A549 (cell line): ENCODE results near the gene MEGF6. TPM values are rescaled to one million over a fixed set of nuclear protein-coding genes. Genes with fewer than 3 reads are reported as not detected.

Source experiments
- ATAC-seq, 2 experiments: fragments of 200-7000 bp in 1 of 2; fragments of >200 bp in 1 of 2; cut with Nextera tagmentation in 1 of 2; cut with Tn5 transposase in 1 of 2; 3 replicates each; pipeline versions ENCODE4 v1.8.0 to v1.9.1; 2018 to 2020; ENCODE audit warnings: mild to moderate bottlenecking in 1 of 2, moderate library complexity in 1 of 2
- CTCF ChIA-PET: fragments of 300-600 bp; sonication (Branson Sonifier 250); formaldehyde crosslinking; extraction: SDS; loops from one replicate; lab custom pipeline; 2021; ENCODE audit warnings: antibody characterized with exemption, inconsistent platforms; lab: Yijun Ruan, JAX
- POLR2A ChIA-PET: fragments of 350-600 bp; formaldehyde crosslinking; extraction: SDS; loops from one replicate; lab custom pipeline; 2021; ENCODE audit warnings: antibody characterized with exemption, inconsistent platforms; lab: Yijun Ruan, JAX
- DNase-seq, 2 experiments: peaks; one replicate each; pipeline versions ENCODE4 v3.0.0 to v3.0.0-alpha.2; 2011 to 2016; ENCODE audit warnings: low read depth in 1 of 2, low spot score in 1 of 2
- FAIRE-seq: peaks from 2 replicates; lab custom pipeline; 2011; peaks lifted over from hg19 to GRCh38; lab: Jason Lieb, UNC
- H3K27ac ChIP-seq, 2 experiments: fragments of >200 bp; sonication (Bioruptor Twin); formaldehyde crosslinking; 3 replicates each; pipeline ENCODE4 v1.5.1; 2016 to 2017
- H3K4me1 ChIP-seq: fragments of >200 bp; sonication (Bioruptor Twin); formaldehyde crosslinking; 3 replicates; pipeline ENCODE4 v1.6.1; 2016
- H3K4me2 ChIP-seq: fragments of >200 bp; sonication (Bioruptor Twin); formaldehyde crosslinking; 3 replicates; pipeline ENCODE4 v1.6.1; 2016
- H3K4me3 ChIP-seq: fragments of >200 bp; sonication (Bioruptor Twin); formaldehyde crosslinking; 3 replicates; pipeline ENCODE4 v1.5.1; 2016
- H3K9me3 ChIP-seq: fragments of >200 bp; sonication (Bioruptor Twin); formaldehyde crosslinking; 3 replicates; pipeline ENCODE4 v1.6.1; 2016
- BCL3 ChIP-seq: fragments of >200 bp; sonication (Bioruptor Twin); formaldehyde crosslinking; IDR thresholded peaks from 3 replicates; pipeline ENCODE4 v1.6.1; 2016
- BHLHE40 ChIP-seq: IDR thresholded peaks from 2 replicates; pipeline ENCODE4 v1.6.1; 2012; ENCODE audit warnings: low read depth, low read length, inconsistent platforms
- CEBPB ChIP-seq, 2 experiments: fragments of >200 bp in 1 of 2; sonication (Bioruptor Twin) in 1 of 2; formaldehyde crosslinking in 1 of 2; IDR thresholded peaks; 2 replicates each; pipeline ENCODE4 v1.6.1; 2012 to 2016
- CHD2 ChIP-seq: fragments of 150-350 bp; IDR thresholded peaks from 2 replicates; pipeline ENCODE4 v1.6.1; 2014; ENCODE audit warnings: low read length; ENCODE audit not compliant: partially characterized antibody
- CHD4 ChIP-seq: fragments of 200-600 bp; sonication (generic); IDR thresholded peaks from 2 replicates; pipeline ENCODE4 v1.6.1; 2016; ENCODE audit warnings: antibody characterized with exemption, mild to moderate bottlenecking, borderline replicate concordance
- CTCF ChIP-seq: fragments of >200 bp; sonication (Bioruptor Twin); formaldehyde crosslinking; IDR thresholded peaks from 3 replicates; pipeline ENCODE4 v1.5.1; 2016
- E2F6 ChIP-seq: IDR thresholded peaks from 2 replicates; pipeline ENCODE4 v1.6.1; 2012; ENCODE audit warnings: low read depth, borderline replicate concordance
- EHMT2 ChIP-seq: fragments of 200-600 bp; sonication (generic); IDR thresholded peaks from 2 replicates; pipeline ENCODE4 v1.6.1; 2016; ENCODE audit warnings: antibody characterized with exemption, low read depth, mild to moderate bottlenecking, moderate library complexity
- ESRRA ChIP-seq: fragments of 150-350 bp; IDR thresholded peaks from 2 replicates; pipeline ENCODE4 v1.6.1; 2014; ENCODE audit warnings: mild to moderate bottlenecking, low read length, borderline replicate concordance
- FOSB ChIP-seq: fragments of 250-450 bp; sonication (Bioruptor Pico); IDR thresholded peaks from 2 replicates; pipeline ENCODE4 v1.5.0; 2020; ENCODE audit warnings: mild to moderate bottlenecking, moderate library complexity
- GATA3 ChIP-seq: IDR thresholded peaks from 2 replicates; pipeline ENCODE4 v1.6.1; 2012; ENCODE audit warnings: borderline replicate concordance
- HES2 ChIP-seq: fragments of >200 bp; sonication (Bioruptor Twin); formaldehyde crosslinking; IDR thresholded peaks from 2 replicates; pipeline ENCODE4 v1.6.1; 2016
- HEYL ChIP-seq: fragments of 250-450 bp; sonication (Bioruptor Pico); IDR thresholded peaks from 2 replicates; pipeline ENCODE4 v1.8.0; 2021; ENCODE audit warnings: mild to moderate bottlenecking, moderate library complexity
- HMGXB4 ChIP-seq: fragments of 250-450 bp; sonication (Bioruptor Pico); IDR thresholded peaks from 2 replicates; pipeline ENCODE4 v1.5.0; 2021; ENCODE audit warnings: mild to moderate bottlenecking, moderate library complexity, borderline replicate concordance
- HOXB13 ChIP-seq: fragments of 250-450 bp; sonication (Bioruptor Pico); IDR thresholded peaks from 2 replicates; pipeline ENCODE4 v1.5.0; 2020; ENCODE audit warnings: low read depth, mild to moderate bottlenecking, moderate library complexity
- JUN ChIP-seq, 2 experiments: fragments of >200 bp; sonication (Bioruptor Twin); formaldehyde crosslinking; IDR thresholded peaks; 2 replicates in 1 of 2; 3 replicates in 1 of 2; pipeline ENCODE4 v1.6.1; 2016 to 2017
- KDM1A ChIP-seq: fragments of 200-600 bp; sonication (generic); IDR thresholded peaks from 2 replicates; pipeline ENCODE4 v1.6.1; 2016; ENCODE audit warnings: low read depth, mild to moderate bottlenecking
- MAFK ChIP-seq: fragments of 450-650 bp; IDR thresholded peaks from 2 replicates; pipeline ENCODE4 v1.6.1; 2014; ENCODE audit not compliant: partially characterized antibody
- MAX ChIP-seq: IDR thresholded peaks from 2 replicates; pipeline ENCODE4 v1.6.1; 2012
- NPAS2 ChIP-seq: fragments of 250-450 bp; sonication (Bioruptor Pico); IDR thresholded peaks from 2 replicates; pipeline ENCODE4 v1.8.0; 2022; ENCODE audit warnings: mild to moderate bottlenecking, moderate library complexity, borderline replicate concordance
- NR3C1 ChIP-seq: fragments of >200 bp; sonication (Bioruptor Twin); formaldehyde crosslinking; IDR thresholded peaks from 3 replicates; pipeline ENCODE4 v1.6.1; 2017
- PBX3 ChIP-seq: IDR thresholded peaks from 2 replicates; pipeline ENCODE4 v1.6.1; 2012
- PHF8 ChIP-seq: fragments of 200-600 bp; sonication (generic); IDR thresholded peaks from 2 replicates; pipeline ENCODE4 v1.6.1; 2016; ENCODE audit warnings: low read depth, mild to moderate bottlenecking, antibody characterized with exemption, moderate library complexity, borderline replicate concordance
- POLR2A ChIP-seq: IDR thresholded peaks from 2 replicates; pipeline ENCODE4 v1.6.1; 2012; ENCODE audit warnings: mild to moderate bottlenecking, low read length
- RAD21 ChIP-seq, 2 experiments: fragments of >200 bp in 1 of 2; sonication (Bioruptor Twin) in 1 of 2; formaldehyde crosslinking in 1 of 2; IDR thresholded peaks in 1 of 2; conservative IDR thresholded peaks in 1 of 2; 2 replicates in 1 of 2; 3 replicates in 1 of 2; pipeline ENCODE4 v1.6.1; 2012 to 2018; ENCODE audit warnings: inconsistent platforms in 1 of 2
- RARB ChIP-seq: fragments of 250-450 bp; sonication (Bioruptor Pico); IDR thresholded peaks from 2 replicates; pipeline ENCODE4 v1.8.0; 2021; ENCODE audit warnings: mild to moderate bottlenecking, moderate library complexity
- RFX5 ChIP-seq: fragments of 450-650 bp; IDR thresholded peaks from 2 replicates; pipeline ENCODE4 v1.7.1; 2014; ENCODE audit warnings: antibody characterized with exemption, mild to moderate bottlenecking, moderate library complexity
- SMC3 ChIP-seq: fragments of >200 bp; sonication (Bioruptor Twin); formaldehyde crosslinking; IDR thresholded peaks from 3 replicates; pipeline ENCODE4 v1.6.1; 2018; ENCODE audit warnings: inconsistent platforms
- SREBF2 ChIP-seq: fragments of 450-650 bp; IDR thresholded peaks from 2 replicates; pipeline ENCODE4 v1.6.1; 2014; ENCODE audit warnings: mild to moderate bottlenecking, moderate library complexity
- TFCP2L1 ChIP-seq: fragments of 250-450 bp; sonication (Bioruptor Pico); IDR thresholded peaks from 2 replicates; pipeline ENCODE4 v1.5.0; 2021; ENCODE audit warnings: mild to moderate bottlenecking
- USF2 ChIP-seq: fragments of 450-650 bp; IDR thresholded peaks from 2 replicates; pipeline ENCODE4 v1.6.1; 2014; ENCODE audit warnings: antibody characterized with exemption
- WGBS: methylation state at CpG from one replicate; pipeline ENCODE4 v1.1.6; 2017; ENCODE audit errors: missing lambda C conversion rate; 5-methylcytosine and 5-hydroxymethylcytosine counted together
- polyA plus RNA-seq, 4 experiments: library from polyadenylated mRNA; depleted of rRNA in 3 of 4; stranded (reverse); fragments of >200 nt; fragmentation: RNase III in 1 of 4; extraction: RNeasy Plus Mini Kit Qiagen cat#74134 plus additional on column Dnase treatment in 1 of 4; gene quantifications; 2 replicates in 3 of 4; 3 replicates in 1 of 4; pipeline ENCODE4 v1.2.3, GENCODE V29; 2011 to 2017

The MEGF6 gene
- polyA plus RNA-seq, 2 of the 4 experiments (the other 2 are of a cell fraction), result 0.66 to 13.7 TPM

GRCh38 chr1:3618531-3618880 lies 7.2 kb upstream of the MEGF6 start:
- H3K27ac ChIP-seq, result no peak overlapping the region
- no peaks in the 10 kb centered on the region for H3K9me3 ChIP-seq
- no peak overlapping the region for H3K4me3 ChIP-seq
- ATAC-seq (peak in 1 of 2 experiments; percentile 11; a peak in 2 of 6 replicates), FAIRE-seq (no peak), DNase-seq (no peak)
- CTCF ChIA-PET, result interaction anchor here (0.6 to 7.0 kb wide), 25 partner anchors 11 to 166 kb away, joined by 3 to 102 read pairs (median 5); no protein-coding TSS in a partner anchor
- no peak overlapping the region for H3K4me2 ChIP-seq
- TF ChIP-seq PBX3 (no peak), MAX (no peak), CHD4 (no peak), CHD2 (no peak), PHF8 (no peak), HEYL (CRISPR knock-in tag) (no peak), NR3C1 (no peak), HOXB13 (no peak), NPAS2 (CRISPR knock-in tag) (no peak), RFX5 (no peak), SREBF2 (no peak), CEBPB (IDR thresholded peaks at IDR 0.05) (no peak), RARB (CRISPR knock-in tag) (no peak), RAD21 (conservative IDR thresholded peaks at IDR 0.05 in 1 of 2, IDR thresholded peaks at IDR 0.05 in 1 of 2) (no peak)
- POLR2A ChIA-PET, result interaction anchor here (0.9 to 1.0 kb wide), 2 partner anchors 53 to 165 kb away, joined by 3 read pairs; no protein-coding TSS in a partner anchor
- H3K4me1 ChIP-seq, result peaks cover 15% of the 10 kb centered on the region
- WGBS, result 90% methylated on average over 5 of the region's 9 CpGs

- DNase-seq, result no peak
- no peak overlapping the region for H3K4me2 ChIP-seq
- no peak for ATAC-seq
- peaks cover 18% of the 10 kb centered on the region for H3K4me1 ChIP-seq
- POLR2A ChIA-PET, result no interaction called here
- no peak overlapping the region for H3K4me3 ChIP-seq
- H3K9me3 ChIP-seq, result no peaks in the 10 kb centered on the region
- CTCF ChIA-PET, result interaction anchor here (0.7 to 3.8 kb wide), 6 partner anchors 12 to 165 kb away, joined by 3 to 33 read pairs (median 5); no protein-coding TSS in a partner anchor
- WGBS, result 80% methylated on average over 13 of the region's 18 CpGs
- H3K27ac ChIP-seq, result no peak overlapping the region
- no peak for TF ChIP-seq KDM1A
- no peak for TF ChIP-seq HES2
- TF ChIP-seq MAFK, result no peak
- no peak for TF ChIP-seq CTCF
- no peak for TF ChIP-seq HOXB13
- TF ChIP-seq GATA3, result no peak
- no peak for TF ChIP-seq FOSB
- no peak for TF ChIP-seq CEBPB (IDR thresholded peaks at IDR 0.05)
- no peak for TF ChIP-seq USF2
- no peak for TF ChIP-seq CHD4
- no peak for TF ChIP-seq EHMT2
- TF ChIP-seq ESRRA, result no peak
- no peak for TF ChIP-seq JUN (IDR thresholded peaks at IDR 0.05)
- no peak for TF ChIP-seq POLR2A
- no peak for TF ChIP-seq TFCP2L1 (CRISPR knock-in tag)
- no peak for TF ChIP-seq E2F6
- no peak for TF ChIP-seq BCL3
- TF ChIP-seq SMC3, result no peak
- no peak for TF ChIP-seq HMGXB4 (CRISPR knock-in tag)
- no peak for TF ChIP-seq BHLHE40
- no peak for FAIRE-seq
Observed at GRCh38 chr1:3617806-3618345, 6.6 kb upstream of the MEGF6 start.
